HG03103 (cell line): Measurements from ENCODE around the gene UACA.

Source experiments
- ATAC-seq: cut with Tn5 transposase; IDR thresholded peaks from one replicate; pipeline ENCODE4 v1.9.1; 2021; ENCODE audit warnings: low read depth; ENCODE audit not compliant: unreplicated experiment

The UACA gene

GRCh38 chr15:70605606-70606410, 157.6 kb downstream of the UACA start:
- no peak for ATAC-seq

- ATAC-seq: no peak
Observed at GRCh38 chr15:70604666-70605315, 158.6 kb downstream of the UACA start.
